ENCODE measurements around the gene TTLL11. TPM values are rescaled to one million over a fixed set of nuclear protein-coding genes. Genes with fewer than 3 reads are reported as not detected.
A peak's percentile ranks its signal among the peaks of the same experiment; 100 is the strongest.

Gene TTLL11
- total RNA-seq, 4 donors from 2014 or later, result 12.3 to 20.5 (median 15.3) TPM

DNA sequence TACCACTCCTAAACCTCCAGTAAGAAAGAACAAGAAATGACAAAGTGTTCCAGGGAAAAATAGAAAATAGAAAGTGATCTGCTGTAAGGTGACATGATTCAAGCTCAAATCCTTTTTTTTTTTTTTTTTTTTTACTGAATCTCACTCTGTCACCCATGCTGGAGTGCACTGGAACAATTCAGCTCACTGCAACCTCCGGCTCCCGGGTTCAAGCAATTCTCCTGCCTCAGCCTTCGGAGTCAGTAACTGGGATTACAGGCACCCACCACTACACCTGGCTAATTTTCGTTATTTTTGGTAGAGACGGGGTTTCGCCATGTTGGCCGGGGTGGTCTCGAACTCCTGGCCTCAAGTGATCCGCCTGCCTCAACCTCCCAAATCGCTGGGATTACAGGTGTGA, 35.9 kb downstream of the TTLL11 start:
- H3K36me3 ChIP-seq, result no peaks in the 10 kb centered on the region
- TF ChIP-seq, protein P1, sequence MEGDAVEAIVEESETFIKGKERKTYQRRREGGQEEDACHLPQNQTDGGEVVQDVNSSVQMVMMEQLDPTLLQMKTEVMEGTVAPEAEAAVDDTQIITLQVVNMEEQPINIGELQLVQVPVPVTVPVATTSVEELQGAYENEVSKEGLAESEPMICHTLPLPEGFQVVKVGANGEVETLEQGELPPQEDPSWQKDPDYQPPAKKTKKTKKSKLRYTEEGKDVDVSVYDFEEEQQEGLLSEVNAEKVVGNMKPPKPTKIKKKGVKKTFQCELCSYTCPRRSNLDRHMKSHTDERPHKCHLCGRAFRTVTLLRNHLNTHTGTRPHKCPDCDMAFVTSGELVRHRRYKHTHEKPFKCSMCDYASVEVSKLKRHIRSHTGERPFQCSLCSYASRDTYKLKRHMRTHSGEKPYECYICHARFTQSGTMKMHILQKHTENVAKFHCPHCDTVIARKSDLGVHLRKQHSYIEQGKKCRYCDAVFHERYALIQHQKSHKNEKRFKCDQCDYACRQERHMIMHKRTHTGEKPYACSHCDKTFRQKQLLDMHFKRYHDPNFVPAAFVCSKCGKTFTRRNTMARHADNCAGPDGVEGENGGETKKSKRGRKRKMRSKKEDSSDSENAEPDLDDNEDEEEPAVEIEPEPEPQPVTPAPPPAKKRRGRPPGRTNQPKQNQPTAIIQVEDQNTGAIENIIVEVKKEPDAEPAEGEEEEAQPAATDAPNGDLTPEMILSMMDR (IDR thresholded peaks at IDR 0.05 in 4 of 5, conservative IDR thresholded peaks at IDR 0.05 in 1 of 5), result no peak
- no peak for TF ChIP-seq POLR2A (IDR thresholded peaks at IDR 0.05)
- H3K27me3 ChIP-seq, result no peaks in the 10 kb centered on the region
- no peaks in the 10 kb centered on the region for H3K9me3 ChIP-seq
- peaks cover 5 to 30% of the 10 kb centered on the region in 2 donors for H3K4me1 ChIP-seq
- in situ Hi-C loops (cut with MboI; ENCODE audit: low sequenced_read_pairs in 4 of 4) (no loop called here), intact Hi-C loops (cut with DNase I; ENCODE audit: low total_unique reads) (no loop called here)
- no peak overlapping the region for H3K27ac ChIP-seq
- DNase-seq (no peak), ATAC-seq (no peak)
- H3K4me3 ChIP-seq, result no peak overlapping the region

DNA sequence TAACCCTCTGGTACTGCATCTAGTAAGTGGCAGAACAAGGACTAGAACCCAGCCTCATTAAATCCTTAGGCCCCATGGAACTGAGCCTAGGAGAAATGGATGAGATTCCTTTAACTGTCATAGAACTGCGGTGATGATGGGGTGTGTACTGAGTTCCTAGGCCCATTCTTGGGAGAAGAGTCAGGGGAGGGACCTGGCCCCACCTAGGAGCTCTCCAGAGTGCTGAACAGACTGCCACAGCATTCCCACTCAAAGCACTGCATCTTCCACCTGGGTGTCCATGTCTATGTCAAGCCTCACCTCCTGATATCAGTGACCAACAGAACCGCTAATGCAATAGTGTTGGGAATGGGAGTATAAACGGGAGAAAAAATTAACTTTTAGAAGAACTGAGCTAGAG, 36.6 kb downstream of the TTLL11 start:
- ATAC-seq (no peak), DNase-seq (no peak)
- intact Hi-C loops (cut with DNase I; ENCODE audit: low total_unique reads) (no loop called here), in situ Hi-C loops (cut with MboI; ENCODE audit: low sequenced_read_pairs in 4 of 4) (no loop called here)
- Histone ChIP-seq H3K4me1 (peaks cover 12 to 38% of the 10 kb centered on the region in 2 donors), H3K36me3 (no peaks in the 10 kb centered on the region), H3K27me3 (no peaks in the 10 kb centered on the region), H3K4me3 (no peak overlapping the region), H3K27ac (no peak overlapping the region), H3K9me3 (no peaks in the 10 kb centered on the region)
- no peak for TF ChIP-seq POLR2A (IDR thresholded peaks at IDR 0.05)
- TF ChIP-seq, protein P1 (IDR thresholded peaks at IDR 0.05 in 4 of 5, conservative IDR thresholded peaks at IDR 0.05 in 1 of 5), result no peak

DNA sequence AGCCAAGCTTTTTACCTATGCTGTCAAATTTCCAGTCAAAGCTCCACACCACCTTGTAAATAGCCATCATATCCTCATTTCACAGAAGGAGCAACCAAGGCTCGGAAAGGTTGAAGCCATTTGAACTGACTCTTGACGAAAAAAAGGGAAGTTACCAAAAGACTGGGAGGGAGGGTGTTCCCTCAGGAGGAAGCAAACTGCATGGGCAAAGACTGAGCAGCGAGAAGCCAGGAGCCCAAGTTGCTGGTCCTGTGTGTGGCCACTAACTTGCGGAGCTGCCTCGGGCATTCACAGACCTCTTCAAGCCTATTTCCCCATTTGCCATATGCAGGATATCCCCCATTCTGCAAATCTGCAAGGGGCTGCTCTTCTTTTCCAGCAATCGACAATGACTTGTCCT, 37.4 kb downstream of the TTLL11 start:
- in situ Hi-C loops (cut with MboI; ENCODE audit: low sequenced_read_pairs in 4 of 4) (no loop called here), intact Hi-C loops (cut with DNase I; ENCODE audit: low total_unique reads) (no loop called here)
- Histone ChIP-seq H3K9me3 (no peaks in the 10 kb centered on the region), H3K4me1 (peaks cover 16 to 43% of the 10 kb centered on the region in 2 donors), H3K4me3 (no peak overlapping the region), H3K36me3 (no peaks in the 10 kb centered on the region), H3K27me3 (no peaks in the 10 kb centered on the region), H3K27ac (no peak overlapping the region)
- DNase-seq (no peak), ATAC-seq (no peak)
- no peak for TF ChIP-seq POLR2A (IDR thresholded peaks at IDR 0.05)
- TF ChIP-seq, protein P1 (IDR thresholded peaks at IDR 0.05 in 4 of 5, conservative IDR thresholded peaks at IDR 0.05 in 1 of 5), result no peak

DNA sequence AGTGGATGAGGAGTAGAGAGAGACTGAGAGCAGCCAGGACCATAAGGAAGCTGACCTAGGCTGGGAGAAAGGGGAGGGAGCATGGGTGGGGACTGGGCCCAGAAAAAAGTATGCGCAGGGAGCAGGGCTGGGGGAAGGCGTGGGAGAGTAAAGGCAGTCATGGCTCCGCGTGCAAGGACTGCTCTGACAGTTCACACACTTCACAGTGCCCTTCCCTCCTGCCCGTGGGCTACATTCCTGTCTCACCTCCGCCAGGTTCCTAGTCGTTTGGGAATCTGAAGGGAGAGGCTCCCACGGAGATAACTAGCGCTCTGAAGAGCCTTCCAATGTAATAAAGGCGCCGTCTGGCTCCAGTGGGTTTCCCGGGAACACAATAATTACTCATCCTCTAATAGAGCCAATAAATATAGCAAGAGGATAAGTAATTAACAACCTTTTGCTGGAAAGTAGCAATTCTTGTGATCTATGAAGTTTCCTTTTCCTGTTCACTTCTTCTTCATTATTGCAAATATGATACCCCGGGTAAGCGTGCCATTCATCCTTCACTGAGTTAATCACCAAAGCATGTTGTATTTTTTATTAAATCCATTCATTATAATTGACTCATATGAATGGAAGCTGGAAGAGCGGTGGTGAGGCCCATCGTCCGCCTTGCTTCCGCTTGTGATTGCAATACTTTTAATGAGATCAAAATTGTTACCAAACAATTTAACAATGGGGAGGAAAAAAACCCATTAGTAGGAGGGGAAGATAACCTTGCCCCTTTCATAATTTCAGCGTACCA, 39.3 kb downstream of the TTLL11 start:
- Histone ChIP-seq H3K4me3 (no peak overlapping the region), H3K4me1 (peaks cover 34 to 53% of the 10 kb centered on the region in 2 donors), H3K27me3 (no peaks in the 10 kb centered on the region), H3K9me3 (no peaks in the 10 kb centered on the region), H3K27ac (peak overlapping the region in 1 of 4 donors; percentile 25), H3K36me3 (no peaks in the 10 kb centered on the region)
- DNase-seq, result no peak
- TF ChIP-seq POLR2A (IDR thresholded peaks at IDR 0.05), result no peak
- TF ChIP-seq, protein P1 (IDR thresholded peaks at IDR 0.05 in 4 of 5, conservative IDR thresholded peaks at IDR 0.05 in 1 of 5), result no peak
- ATAC-seq, result no peak
- intact Hi-C loops (cut with DNase I; ENCODE audit: low total_unique reads) (no loop called here), in situ Hi-C loops (cut with MboI; ENCODE audit: low sequenced_read_pairs in 4 of 4) (no loop called here)
